ENCODE results near the gene ACD. TPM values are rescaled to one million over a fixed set of nuclear protein-coding genes. Genes with fewer than 3 reads are reported as not detected.

The ACD gene
- total and polyA plus RNA-seq, 2 of the 8 experiments (the other 6 are each of a cell fraction or from before 2014, with no cell fraction given): 34.8 to 58.0 TPM

- TF ChIP-seq E2F6 (IDR thresholded peaks at IDR 0.05): no peak
- TF ChIP-seq, protein P1, sequence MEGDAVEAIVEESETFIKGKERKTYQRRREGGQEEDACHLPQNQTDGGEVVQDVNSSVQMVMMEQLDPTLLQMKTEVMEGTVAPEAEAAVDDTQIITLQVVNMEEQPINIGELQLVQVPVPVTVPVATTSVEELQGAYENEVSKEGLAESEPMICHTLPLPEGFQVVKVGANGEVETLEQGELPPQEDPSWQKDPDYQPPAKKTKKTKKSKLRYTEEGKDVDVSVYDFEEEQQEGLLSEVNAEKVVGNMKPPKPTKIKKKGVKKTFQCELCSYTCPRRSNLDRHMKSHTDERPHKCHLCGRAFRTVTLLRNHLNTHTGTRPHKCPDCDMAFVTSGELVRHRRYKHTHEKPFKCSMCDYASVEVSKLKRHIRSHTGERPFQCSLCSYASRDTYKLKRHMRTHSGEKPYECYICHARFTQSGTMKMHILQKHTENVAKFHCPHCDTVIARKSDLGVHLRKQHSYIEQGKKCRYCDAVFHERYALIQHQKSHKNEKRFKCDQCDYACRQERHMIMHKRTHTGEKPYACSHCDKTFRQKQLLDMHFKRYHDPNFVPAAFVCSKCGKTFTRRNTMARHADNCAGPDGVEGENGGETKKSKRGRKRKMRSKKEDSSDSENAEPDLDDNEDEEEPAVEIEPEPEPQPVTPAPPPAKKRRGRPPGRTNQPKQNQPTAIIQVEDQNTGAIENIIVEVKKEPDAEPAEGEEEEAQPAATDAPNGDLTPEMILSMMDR (IDR thresholded peaks at IDR 0.05; ENCODE audit: control extremely low read depth in 1 of 3, insufficient read depth in 1 of 3, low read depth in 1 of 3, low read length in 3 of 3): no peak
- TF ChIP-seq EP300 (IDR thresholded peaks at IDR 0.05; ENCODE audit: borderline replicate concordance in 1 of 2, low read depth in 2 of 2, low read length in 2 of 2): no peak
- TF ChIP-seq RXRA (IDR thresholded peaks at IDR 0.05; ENCODE audit: insufficient read depth, low read depth, low read length): no peak
- TF ChIP-seq POLR2AphosphoS5 (IDR thresholded peaks at IDR 0.05; ENCODE audit: low read depth, low read length): no peak
- TF ChIP-seq SP2 (IDR thresholded peaks at IDR 0.05; ENCODE audit: low read length): no peak
These were observed 18.4 kb upstream of the ACD start (continued) for GRCh38 chr16:67678354-67679023.
